Endometrium (tissue), 2 donors: Measurements from ENCODE around the gene UBXN6.

Experiments used
- FAIRE-seq: peaks from 2 replicates; lab custom pipeline; 2012; peaks lifted over from hg19 to GRCh38; lab: Jason Lieb, UNC
- donor health status: control.
- donor health status: control.

Gene UBXN6

GRCh38 chr19:4442819-4443146 lies 14.8 kb downstream of the UBXN6 start:
- FAIRE-seq = no peak

DNA sequence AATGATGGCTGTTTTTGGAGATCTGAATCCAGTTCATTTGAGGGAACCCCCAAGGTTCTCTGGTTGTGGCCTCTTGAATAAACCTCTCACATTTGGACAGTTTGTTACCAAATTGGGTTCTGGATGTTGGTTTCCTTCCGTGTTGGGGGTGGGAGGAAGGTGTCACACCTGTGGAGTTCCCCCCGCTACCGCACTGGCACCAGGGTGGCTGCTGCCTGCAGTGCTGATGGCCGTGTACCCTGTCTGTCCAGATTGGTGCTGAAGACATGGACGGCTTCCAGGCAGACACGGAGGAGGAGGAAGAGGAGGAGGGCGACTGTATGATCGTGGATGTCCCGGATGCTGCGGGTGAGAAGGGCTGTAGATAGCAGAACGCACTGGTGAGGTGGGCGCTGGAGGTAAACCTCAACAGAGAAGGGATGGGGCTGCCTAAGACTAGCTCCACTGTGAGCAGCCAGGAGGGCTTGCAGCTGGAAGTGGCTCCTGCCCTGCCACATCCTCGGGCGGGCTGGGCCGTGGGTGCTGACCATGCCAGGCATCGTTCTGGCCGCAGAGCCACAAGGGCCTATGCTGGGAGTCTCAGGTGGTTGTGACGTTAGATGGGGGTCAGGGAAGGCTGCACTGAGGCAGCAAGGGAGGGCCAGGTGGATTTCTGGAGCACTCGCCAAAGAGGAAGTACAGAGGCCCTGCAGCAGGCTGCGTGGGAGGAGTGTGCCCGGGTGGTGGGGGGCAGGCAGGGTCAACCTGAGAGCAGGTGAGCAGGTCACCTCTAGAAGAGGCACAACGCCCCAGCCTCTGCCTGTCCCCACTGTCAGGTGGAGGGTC lies 15.4 kb downstream of the UBXN6 start:
- no peak for FAIRE-seq

GRCh38 chr19:4439243-4439642 lies 18.4 kb downstream of the UBXN6 start:
- FAIRE-seq = no peak

DNA sequence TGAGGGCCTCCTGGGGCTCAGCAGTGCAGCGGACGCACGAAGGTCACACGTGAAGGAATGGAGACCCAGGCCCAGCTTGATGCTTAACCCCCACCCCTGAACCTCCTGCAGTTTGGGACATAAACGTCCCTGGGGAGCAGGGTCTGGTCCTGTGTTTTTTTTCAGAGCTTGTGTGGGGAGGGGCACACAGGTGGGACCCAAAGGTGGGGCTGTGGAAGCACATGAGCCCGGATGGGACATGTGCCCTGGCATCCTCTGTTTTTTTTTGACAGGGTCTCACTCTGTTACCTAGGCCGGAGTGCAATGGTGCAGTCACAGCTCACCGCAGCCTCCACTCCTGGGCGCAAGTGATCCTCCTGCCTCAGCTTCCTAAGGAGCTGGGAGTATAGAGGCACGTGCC lies 20.5 kb downstream of the UBXN6 start:
- no peak for FAIRE-seq

- no peak for FAIRE-seq
These were observed 21.4 kb downstream of the UBXN6 start for GRCh38 chr19:4436231-4436630.

GRCh38 chr19:4434391-4434790 lies 23.2 kb downstream of the UBXN6 start:
- no peak for FAIRE-seq

GRCh38 chr19:4432918-4433506 lies 24.6 kb downstream of the UBXN6 start:
- no peak for FAIRE-seq

DNA sequence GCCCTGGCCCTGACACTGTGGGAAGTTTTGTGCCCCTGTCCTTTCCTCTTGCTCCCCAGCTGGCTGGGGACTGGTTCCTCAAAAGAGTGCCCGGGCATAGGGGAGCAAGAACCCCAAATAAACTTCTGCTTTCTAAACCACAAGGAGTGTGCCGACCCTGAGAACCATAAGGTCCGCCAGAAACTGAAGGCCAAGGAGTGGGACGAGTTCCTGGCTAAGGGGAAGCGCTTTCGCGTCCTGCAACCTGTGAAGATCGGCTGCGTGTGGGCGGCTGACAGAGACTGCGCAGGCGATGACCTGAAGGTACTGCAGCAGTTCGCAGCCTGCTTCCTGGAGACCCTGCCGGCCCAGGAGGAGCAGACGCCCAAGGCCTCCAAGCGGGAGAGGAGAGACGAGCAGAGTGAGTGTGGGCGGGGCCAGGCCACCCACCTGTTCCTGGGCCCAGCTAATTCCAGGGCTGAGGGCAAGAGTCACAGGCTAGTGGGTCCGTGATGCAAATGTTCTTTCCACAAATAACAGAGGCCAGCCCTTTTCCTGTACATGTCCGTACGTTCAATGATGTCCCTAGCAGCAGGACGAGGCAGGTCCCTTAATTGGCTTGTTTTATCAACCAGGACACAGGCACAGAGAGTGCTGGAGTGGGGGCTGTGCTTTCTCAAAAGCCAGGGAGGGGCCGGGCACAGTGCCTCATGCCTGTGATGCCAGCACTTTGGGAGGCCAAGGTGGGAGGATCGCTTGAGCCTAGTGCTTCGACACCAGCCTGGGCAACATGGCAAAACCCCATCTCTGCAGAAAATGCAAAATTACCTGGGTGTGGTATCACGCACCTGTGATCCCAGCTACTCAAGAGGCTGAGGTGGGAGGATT lies 25.6 kb downstream of the UBXN6 start:
- FAIRE-seq = no peak

DNA sequence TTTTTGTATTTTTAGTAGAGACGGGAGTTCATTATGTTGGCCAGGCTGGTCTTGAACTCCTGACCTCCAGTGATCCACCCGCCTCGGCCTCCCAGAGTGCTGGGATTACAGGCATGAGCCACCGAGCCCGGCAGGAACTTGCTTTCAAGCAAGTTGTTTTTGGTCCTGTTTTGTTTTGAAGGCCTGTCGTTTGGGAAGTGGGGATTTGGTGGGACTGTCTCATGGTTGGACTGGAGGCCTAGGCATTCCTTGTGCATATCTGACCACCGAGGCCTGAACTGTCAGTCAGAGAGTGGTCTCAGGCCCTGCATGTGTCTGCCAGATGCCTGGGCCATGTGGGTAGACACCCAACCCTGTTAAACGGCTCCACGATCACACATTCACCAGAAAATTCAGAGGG lies 26.3 kb downstream of the UBXN6 start:
- no peak for FAIRE-seq

GRCh38 chr19:4430760-4431159 lies 26.8 kb downstream of the UBXN6 start:
- no peak for FAIRE-seq

GRCh38 chr19:4429771-4430171 lies 27.8 kb downstream of the UBXN6 start:
- no peak for FAIRE-seq

DNA sequence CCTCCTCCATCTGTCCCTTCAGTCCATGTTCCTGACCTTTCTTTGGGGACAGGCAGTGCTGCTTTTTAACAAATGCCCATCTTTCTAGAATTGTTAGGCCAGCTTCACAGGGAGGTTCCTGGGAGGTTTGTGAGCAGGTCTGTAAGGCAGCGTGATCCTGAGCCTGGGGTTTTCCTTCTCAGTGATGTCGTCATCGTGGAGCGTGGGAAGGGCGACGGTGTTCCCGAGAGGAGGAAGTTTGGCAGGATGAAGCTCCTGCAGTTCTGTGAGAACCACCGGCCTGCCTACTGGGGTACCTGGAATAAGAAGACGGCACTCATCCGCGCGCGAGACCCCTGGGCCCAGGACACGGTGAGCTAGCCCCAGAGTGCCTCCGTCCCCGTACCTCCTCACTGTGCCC lies 28.3 kb downstream of the UBXN6 start:
- no peak for FAIRE-seq

GRCh38 chr19:4428326-4428975 lies 29.1 kb downstream of the UBXN6 start:
- FAIRE-seq = no peak

DNA sequence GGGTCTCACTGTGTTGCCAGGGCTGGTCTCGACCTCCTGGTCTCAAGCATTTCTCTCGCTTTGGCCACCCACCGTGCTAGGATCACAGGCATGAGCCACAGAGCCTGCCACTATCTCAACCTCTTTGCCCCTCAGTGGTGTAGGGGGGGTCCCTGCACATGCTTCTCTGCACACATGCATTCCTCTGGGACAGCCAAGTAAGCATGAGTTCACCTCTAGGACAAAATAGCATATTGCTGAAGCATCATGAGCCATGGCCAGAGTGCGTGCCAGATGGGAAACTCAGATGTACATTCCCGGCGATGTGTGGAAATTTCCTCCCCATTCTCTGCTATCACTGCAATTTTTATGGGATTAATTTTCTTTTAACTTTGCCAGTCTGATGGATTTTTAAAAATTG lies 32.1 kb downstream of the UBXN6 start:
- no peak for FAIRE-seq

DNA sequence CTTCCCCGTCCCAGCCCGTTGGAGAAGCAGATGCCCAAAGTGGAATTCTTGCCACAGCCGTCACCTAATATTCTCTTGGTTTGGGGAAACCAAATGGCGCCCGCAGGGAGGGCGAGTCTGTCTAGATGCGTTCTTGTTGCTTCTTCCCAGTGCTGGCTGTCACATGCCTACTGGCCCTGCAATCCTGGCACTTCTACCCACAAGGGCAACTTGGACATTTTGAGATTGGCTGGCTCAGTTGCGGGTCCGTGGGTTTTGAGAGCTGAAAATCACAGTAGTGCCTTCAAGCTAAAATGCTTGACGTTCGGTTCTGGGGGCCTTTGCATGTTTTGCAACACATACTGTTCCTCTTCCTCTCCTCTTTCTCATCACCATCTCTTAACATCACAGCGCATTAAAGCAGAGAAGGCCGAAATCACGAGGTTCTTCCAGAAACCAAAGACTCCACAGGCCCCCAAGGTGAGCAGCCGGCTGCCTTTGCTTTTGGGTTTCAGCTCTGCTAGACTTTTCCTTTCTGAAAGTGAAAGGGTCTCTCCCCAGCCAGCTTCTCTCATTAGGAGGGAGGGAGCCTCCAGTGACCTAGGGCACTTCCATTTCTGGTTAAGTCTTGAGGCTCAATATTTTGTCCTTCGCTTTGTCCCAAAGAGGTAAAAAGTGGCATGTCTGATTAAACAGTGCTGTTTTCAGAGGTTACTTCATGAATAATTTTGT lies 34.0 kb downstream of the UBXN6 start:
- FAIRE-seq = no peak

DNA sequence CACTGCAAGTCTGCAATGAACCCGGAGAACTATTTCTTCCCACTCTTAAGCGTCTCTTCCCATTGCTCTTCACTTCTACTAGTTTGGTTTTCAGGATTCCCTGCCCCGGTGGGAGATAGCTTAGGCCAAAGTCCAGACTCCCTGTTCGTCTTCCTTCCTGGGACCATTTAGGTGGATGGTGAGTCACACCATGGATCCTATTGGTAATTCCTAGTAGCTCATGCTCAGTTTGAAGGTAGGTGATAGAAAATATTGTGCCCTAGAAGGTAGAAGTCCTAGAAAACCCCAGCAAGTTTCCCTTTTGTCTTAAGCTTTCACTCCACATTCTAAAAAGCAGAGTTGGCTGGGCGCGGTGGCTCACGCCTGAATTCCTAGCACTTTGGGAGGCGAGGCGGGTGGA lies 41.3 kb downstream of the UBXN6 start:
- no peak for FAIRE-seq

DNA sequence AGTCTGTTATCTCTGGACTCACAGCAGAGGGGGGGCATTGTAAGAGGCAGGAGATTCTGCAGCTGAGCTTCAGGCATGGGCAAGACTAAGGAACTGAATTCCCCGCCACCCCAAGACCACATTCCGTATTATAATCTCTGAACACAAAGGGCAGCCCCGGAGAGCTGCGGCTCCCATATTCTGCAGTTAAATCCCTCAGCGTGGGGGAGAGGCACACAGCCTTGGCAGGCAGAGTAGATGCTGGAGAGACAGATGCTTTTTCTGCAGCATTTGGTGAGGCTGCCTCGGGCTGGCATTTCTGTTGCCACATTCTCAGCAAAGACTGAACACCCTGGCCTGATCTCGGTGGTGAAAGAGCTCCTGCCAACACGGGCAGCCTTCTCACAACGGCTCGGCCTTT lies 42.2 kb downstream of the UBXN6 start:
- no peak for FAIRE-seq

- no peak for FAIRE-seq
These were observed 42.7 kb downstream of the UBXN6 start for GRCh38 chr19:4414800-4415321.

DNA sequence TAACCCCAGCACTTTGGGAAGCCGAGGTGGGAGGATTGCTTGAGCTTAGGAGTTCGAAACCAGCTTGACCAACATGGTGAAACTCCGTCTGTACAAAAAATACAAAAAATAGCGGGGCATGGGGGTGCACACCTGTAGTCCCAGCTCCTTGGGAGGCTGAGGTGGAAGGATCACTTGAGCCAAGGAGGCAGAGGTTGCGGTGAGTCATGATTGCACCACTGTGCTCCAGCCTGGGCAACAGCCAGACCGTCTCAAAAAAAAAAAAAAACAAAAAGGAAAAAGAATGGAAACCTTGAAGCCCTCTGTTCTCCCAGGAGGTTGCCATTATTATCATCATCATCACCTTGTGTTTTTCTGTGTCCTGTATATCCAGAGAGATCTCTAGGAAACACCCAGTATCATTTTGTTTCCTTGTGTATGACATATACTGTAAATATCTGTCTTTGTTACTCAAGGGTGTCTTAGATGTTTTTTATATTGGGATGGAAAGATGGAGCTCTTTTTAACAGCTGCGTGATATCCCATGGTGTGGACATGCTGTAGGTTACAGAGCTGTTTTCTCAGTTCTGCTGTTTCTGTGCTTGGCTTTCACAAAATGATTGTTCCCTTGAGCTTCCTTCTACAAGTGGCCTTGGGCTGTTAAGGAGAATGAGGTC lies 43.3 kb downstream of the UBXN6 start:
- no peak for FAIRE-seq

DNA sequence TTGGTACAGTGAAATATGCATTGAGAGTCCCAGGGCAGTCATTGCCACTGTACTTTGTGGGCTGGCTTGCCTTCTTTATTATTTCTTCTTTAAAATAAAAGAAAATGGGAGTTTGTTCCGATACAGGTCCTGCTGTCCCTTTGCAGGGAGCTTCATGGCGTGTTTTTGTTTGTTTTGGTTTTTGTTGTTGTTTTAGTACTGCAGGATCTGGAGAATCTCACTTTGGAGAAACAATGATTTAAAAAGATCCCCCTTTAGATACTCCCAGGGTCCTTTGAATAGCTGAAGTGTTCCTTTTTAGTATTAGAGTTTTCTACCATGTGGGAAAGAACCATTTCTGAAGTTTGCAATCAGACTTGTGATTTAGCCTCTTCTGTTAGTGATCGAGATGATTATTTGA lies 44.0 kb downstream of the UBXN6 start:
- FAIRE-seq = no peak
